ENCODE results near the gene SCARB1. TPM values are rescaled to one million over a fixed set of nuclear protein-coding genes. Genes with fewer than 3 reads are reported as not detected.

The SCARB1 gene
- total and polyA plus RNA-seq, 2 of the 13 experiments (the other 11 are each of a cell fraction or from before 2014, with no cell fraction given) = 63.4 to 160 TPM

GRCh38 chr12:124910561-124911478, 47.2 kb upstream of the SCARB1 start (continued):
- no peak for TF ChIP-seq ZBTB40 (IDR thresholded peaks at IDR 0.05)
- TF ChIP-seq ZBTB40 (CRISPR knock-in tag; IDR thresholded peaks at IDR 0.05) = no peak
- TF ChIP-seq, protein P1, sequence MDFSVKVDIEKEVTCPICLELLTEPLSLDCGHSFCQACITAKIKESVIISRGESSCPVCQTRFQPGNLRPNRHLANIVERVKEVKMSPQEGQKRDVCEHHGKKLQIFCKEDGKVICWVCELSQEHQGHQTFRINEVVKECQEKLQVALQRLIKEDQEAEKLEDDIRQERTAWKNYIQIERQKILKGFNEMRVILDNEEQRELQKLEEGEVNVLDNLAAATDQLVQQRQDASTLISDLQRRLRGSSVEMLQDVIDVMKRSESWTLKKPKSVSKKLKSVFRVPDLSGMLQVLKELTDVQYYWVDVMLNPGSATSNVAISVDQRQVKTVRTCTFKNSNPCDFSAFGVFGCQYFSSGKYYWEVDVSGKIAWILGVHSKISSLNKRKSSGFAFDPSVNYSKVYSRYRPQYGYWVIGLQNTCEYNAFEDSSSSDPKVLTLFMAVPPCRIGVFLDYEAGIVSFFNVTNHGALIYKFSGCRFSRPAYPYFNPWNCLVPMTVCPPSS (IDR thresholded peaks at IDR 0.05) = no peak
- 0 out of 2 replicates have a peak, but pooled peaks have one; percentile 19 for TF ChIP-seq PATZ1 (CRISPR knock-in tag; IDR thresholded peaks at IDR 0.05)
- TF ChIP-seq ZNF451 (CRISPR knock-in tag; IDR thresholded peaks at IDR 0.05) = no peak
- TF ChIP-seq, protein P2, sequence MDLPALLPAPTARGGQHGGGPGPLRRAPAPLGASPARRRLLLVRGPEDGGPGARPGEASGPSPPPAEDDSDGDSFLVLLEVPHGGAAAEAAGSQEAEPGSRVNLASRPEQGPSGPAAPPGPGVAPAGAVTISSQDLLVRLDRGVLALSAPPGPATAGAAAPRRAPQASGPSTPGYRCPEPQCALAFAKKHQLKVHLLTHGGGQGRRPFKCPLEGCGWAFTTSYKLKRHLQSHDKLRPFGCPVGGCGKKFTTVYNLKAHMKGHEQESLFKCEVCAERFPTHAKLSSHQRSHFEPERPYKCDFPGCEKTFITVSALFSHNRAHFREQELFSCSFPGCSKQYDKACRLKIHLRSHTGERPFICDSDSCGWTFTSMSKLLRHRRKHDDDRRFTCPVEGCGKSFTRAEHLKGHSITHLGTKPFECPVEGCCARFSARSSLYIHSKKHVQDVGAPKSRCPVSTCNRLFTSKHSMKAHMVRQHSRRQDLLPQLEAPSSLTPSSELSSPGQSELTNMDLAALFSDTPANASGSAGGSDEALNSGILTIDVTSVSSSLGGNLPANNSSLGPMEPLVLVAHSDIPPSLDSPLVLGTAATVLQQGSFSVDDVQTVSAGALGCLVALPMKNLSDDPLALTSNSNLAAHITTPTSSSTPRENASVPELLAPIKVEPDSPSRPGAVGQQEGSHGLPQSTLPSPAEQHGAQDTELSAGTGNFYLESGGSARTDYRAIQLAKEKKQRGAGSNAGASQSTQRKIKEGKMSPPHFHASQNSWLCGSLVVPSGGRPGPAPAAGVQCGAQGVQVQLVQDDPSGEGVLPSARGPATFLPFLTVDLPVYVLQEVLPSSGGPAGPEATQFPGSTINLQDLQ (CRISPR knock-in tag; IDR thresholded peaks at IDR 0.05) = no peak
- no peak; the same call in 1 of the 2 replicates for TF ChIP-seq AFF4 (CRISPR knock-in tag; IDR thresholded peaks at IDR 0.05)
- TF ChIP-seq ZNF17 (CRISPR knock-in tag; IDR thresholded peaks at IDR 0.05) = no peak
